OCI-LY1 (cell line): ENCODE data around the gene PAGR1.
"Not testable (repeated sequence)": the region's sequence is repeated elsewhere in the genome, so short reads cannot be mapped to it uniquely, and the experiment has no call there.

Source experiments
- H2AFZ ChIP-seq: fragments of 200-600 bp; sonication (generic), shearing (Covaris generic); 2 replicates; pipeline ENCODE4 v1.6.0; 2014; ENCODE audit warnings: antibody characterized with exemption, mild to moderate bottlenecking, low read length
- H3F3A ChIP-seq: fragments of 200-600 bp; sonication (generic), shearing (Covaris generic); 2 replicates; pipeline ENCODE4 v1.6.0; 2014; ENCODE audit warnings: mild to moderate bottlenecking, antibody characterized with exemption, low read length, moderate library complexity; ENCODE audit not compliant: insufficient read depth
- H3K27ac ChIP-seq: fragments of 200-600 bp; sonication (generic); 2 replicates; pipeline ENCODE4 v1.5.1; 2014; ENCODE audit warnings: low read length, mixed run types, mild to moderate bottlenecking, low read depth; ENCODE audit not compliant: poor library complexity, severe bottlenecking
- H3K27me3 ChIP-seq: fragments of 200-600 bp; sonication (generic); 2 replicates; pipeline ENCODE4 v1.6.0; 2014; ENCODE audit warnings: antibody characterized with exemption, mild to moderate bottlenecking, low read length, moderate library complexity; ENCODE audit not compliant: insufficient read depth
- H3K36me3 ChIP-seq: fragments of 200-600 bp; sonication (generic); 2 replicates; pipeline ENCODE4 v1.6.1; 2014; ENCODE audit warnings: mild to moderate bottlenecking, antibody characterized with exemption, low read length, moderate library complexity, mixed read lengths; ENCODE audit not compliant: insufficient read depth
- H3K4me1 ChIP-seq: fragments of 200-600 bp; sonication (generic); 2 replicates; pipeline ENCODE4 v1.5.1; 2014; ENCODE audit warnings: mild to moderate bottlenecking, low read length, moderate library complexity; ENCODE audit not compliant: insufficient read depth, severe bottlenecking
- H3K4me2 ChIP-seq: fragments of 200-600 bp; sonication (generic), shearing (Covaris generic); 2 replicates; pipeline ENCODE4 v1.6.1; 2014; ENCODE audit warnings: low read length
- H3K4me3 ChIP-seq: fragments of 200-600 bp; sonication (generic); 2 replicates; pipeline ENCODE4 v1.5.1; 2014; ENCODE audit warnings: low read length, low read depth, mild to moderate bottlenecking, mixed read lengths; ENCODE audit not compliant: poor library complexity, severe bottlenecking
- H3K79me2 ChIP-seq: fragments of 200-600 bp; shearing (Covaris generic); 2 replicates; pipeline ENCODE4 v1.6.1; 2016; ENCODE audit warnings: mixed run types, low read length, mixed read lengths; ENCODE audit not compliant: insufficient read depth
- H3K9ac ChIP-seq: fragments of 200-600 bp; sonication (generic), shearing (Covaris generic); 2 replicates; pipeline ENCODE4 v1.6.1; 2014; ENCODE audit warnings: mild to moderate bottlenecking, low read length, mixed read lengths
- H3K9me2 ChIP-seq: fragments of 200-600 bp; sonication (generic), shearing (Covaris generic); 2 replicates; pipeline ENCODE4 v1.6.1; 2014; ENCODE audit warnings: low read depth, mild to moderate bottlenecking, low read length, mixed read lengths
- H3K9me3 ChIP-seq: fragments of 200-600 bp; shearing (Covaris generic); 2 replicates; pipeline ENCODE4 v1.6.1; 2014; ENCODE audit warnings: low read length, mixed read lengths
- H4K20me1 ChIP-seq: fragments of 200-600 bp; sonication (generic), shearing (Covaris generic); 2 replicates; pipeline ENCODE4 v1.6.0; 2016; ENCODE audit warnings: mild to moderate bottlenecking, low read length; ENCODE audit not compliant: insufficient read depth
- EZH2 ChIP-seq: fragments of 200-600 bp; sonication (generic), shearing (Covaris generic); IDR thresholded peaks from 2 replicates; pipeline ENCODE4 v1.8.0; 2017; ENCODE audit warnings: borderline replicate concordance, mixed run types, mild to moderate bottlenecking, antibody characterized with exemption, low read length, moderate library complexity, mixed read lengths
- TF ChIP-seq, protein P1 (sequence below): fragments of 200-600 bp; sonication (generic), shearing (Covaris generic); IDR thresholded peaks from 2 replicates; pipeline ENCODE4 v1.5.1; 2017; ENCODE audit warnings: mild to moderate bottlenecking, antibody characterized with exemption, low read length, moderate library complexity, mixed read lengths

Gene PAGR1

DNA sequence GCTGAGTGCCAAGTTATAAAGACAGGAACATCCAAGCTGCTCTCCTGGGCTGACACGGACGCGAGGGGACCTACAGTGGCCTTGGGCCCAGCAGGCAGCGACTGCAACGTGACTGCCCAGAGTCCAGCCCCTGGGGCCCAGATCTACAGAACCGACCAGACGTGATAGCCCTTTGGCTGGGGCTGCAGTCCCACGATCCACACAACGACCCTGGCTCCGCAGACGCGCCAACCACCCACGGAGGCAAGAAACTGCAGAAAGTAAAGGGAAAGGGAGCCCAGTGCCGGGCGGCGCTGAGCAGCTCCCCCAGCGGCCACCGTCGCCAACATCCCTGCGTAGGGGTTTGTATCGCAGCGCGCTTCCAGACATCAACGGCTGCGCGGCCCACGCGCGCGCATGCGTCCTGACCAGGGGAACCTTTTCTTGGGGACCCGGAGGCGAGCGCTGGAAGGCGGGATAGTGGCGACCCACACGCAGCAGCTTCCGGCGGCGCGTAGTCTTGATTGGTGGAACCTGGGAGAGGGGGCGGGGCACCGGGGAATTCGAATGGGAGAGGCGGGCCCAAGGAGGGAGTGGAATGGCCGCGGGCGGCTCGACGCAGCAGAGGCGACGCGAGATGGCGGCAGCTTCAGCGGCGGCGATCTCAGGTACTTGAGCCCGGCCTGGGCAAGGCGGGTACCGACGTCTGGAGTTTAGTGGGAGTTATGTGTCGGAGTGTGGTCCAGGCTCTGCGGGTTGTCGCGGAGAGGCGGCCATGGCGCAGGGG, 25.6 kb upstream of the PAGR1 start, which contains the start of gene KIF22:
KIF22 (plus strand) TSS at position 569 of the 766 bp plus-strand sequence; CDS start at position 578, 9 bp downstream.
- Histone ChIP-seq H3K27me3 (no peaks in the 10 kb centered on the region), H3F3A (no peaks in the 10 kb centered on the region), H2AFZ (no peak within 1 kb of the TSS), H3K36me3 (peaks cover 37% of the 10 kb centered on the region), H3K79me2 (peaks cover 47% of the 10 kb centered on the region), H3K9me2 (no peaks in the 10 kb centered on the region), H3K9me3 (no peaks in the 10 kb centered on the region), H3K9ac (peak within 1 kb of the TSS; percentile 98), H3K4me2 (peak within 1 kb of the TSS; percentile 89), H3K4me3 (peak within 1 kb of the TSS; percentile 97), H3K27ac (peak within 1 kb of the TSS; percentile 68), H4K20me1 (no peaks in the 10 kb centered on the region), H3K4me1 (peaks cover 39% of the 10 kb centered on the region)
- no peak for TF ChIP-seq EZH2
- TF ChIP-seq, protein P1, sequence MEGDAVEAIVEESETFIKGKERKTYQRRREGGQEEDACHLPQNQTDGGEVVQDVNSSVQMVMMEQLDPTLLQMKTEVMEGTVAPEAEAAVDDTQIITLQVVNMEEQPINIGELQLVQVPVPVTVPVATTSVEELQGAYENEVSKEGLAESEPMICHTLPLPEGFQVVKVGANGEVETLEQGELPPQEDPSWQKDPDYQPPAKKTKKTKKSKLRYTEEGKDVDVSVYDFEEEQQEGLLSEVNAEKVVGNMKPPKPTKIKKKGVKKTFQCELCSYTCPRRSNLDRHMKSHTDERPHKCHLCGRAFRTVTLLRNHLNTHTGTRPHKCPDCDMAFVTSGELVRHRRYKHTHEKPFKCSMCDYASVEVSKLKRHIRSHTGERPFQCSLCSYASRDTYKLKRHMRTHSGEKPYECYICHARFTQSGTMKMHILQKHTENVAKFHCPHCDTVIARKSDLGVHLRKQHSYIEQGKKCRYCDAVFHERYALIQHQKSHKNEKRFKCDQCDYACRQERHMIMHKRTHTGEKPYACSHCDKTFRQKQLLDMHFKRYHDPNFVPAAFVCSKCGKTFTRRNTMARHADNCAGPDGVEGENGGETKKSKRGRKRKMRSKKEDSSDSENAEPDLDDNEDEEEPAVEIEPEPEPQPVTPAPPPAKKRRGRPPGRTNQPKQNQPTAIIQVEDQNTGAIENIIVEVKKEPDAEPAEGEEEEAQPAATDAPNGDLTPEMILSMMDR = peak; percentile 77

DNA sequence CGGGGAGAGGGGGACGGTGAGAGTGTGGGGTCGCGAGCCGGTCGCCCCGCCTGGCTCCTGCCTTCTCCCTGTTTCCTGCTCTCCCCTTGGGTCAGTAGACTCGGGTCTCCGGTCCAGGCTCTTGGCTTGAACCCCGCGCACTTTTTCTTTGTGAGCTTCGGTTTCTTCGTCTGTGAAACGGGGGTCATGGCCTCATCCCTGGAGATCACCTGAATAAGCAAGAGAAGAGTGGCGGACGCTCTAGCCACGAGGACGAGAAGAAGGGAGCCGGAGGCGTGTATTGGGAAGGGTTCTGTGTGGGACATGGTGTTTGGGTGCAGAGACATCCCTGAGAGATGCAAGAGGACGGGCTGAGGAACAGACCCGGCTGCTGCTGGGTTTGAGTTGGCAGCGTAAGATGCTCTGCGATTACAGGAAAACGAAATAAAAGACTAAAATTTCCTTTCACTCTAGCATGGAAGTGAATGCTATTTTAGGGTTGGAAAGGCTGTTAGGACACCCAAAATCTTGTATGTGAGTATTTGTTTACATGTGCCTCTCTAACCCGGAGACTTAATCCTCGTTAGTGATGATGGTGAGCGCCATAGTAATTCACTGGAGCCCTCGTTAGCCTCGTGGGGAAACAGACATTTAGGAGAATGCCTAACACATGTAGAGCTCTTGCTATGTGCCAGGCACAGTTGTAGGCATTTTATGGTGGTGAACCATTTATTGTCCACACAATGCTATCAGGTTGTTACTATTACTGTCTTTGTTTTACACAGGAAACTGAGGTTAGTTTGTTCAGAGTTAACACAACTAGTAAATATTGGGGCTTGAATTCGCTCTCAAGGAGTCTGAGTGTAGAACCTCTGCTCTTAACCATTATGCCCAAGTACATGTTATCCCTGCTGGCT, 24.8 kb upstream of the PAGR1 start:
- H3K4me2 ChIP-seq = peak overlapping the region; percentile 89
- H3K4me1 ChIP-seq = peaks cover 35% of the 10 kb centered on the region
- H3F3A ChIP-seq = no peaks in the 10 kb centered on the region
- H4K20me1 ChIP-seq = no peaks in the 10 kb centered on the region
- H3K79me2 ChIP-seq = peaks cover 51% of the 10 kb centered on the region
- H3K9me2 ChIP-seq = no peaks in the 10 kb centered on the region
- TF ChIP-seq, protein P1 = no peak
- no peak for TF ChIP-seq EZH2
- peak overlapping the region; percentile 40 for H3K27ac ChIP-seq
- H3K36me3 ChIP-seq = peaks cover 45% of the 10 kb centered on the region
- peak overlapping the region; percentile 97 for H3K4me3 ChIP-seq
- H2AFZ ChIP-seq = no peak overlapping the region
- H3K9me3 ChIP-seq = no peaks in the 10 kb centered on the region
- H3K27me3 ChIP-seq = no peaks in the 10 kb centered on the region
- peak overlapping the region; percentile 98 for H3K9ac ChIP-seq

DNA sequence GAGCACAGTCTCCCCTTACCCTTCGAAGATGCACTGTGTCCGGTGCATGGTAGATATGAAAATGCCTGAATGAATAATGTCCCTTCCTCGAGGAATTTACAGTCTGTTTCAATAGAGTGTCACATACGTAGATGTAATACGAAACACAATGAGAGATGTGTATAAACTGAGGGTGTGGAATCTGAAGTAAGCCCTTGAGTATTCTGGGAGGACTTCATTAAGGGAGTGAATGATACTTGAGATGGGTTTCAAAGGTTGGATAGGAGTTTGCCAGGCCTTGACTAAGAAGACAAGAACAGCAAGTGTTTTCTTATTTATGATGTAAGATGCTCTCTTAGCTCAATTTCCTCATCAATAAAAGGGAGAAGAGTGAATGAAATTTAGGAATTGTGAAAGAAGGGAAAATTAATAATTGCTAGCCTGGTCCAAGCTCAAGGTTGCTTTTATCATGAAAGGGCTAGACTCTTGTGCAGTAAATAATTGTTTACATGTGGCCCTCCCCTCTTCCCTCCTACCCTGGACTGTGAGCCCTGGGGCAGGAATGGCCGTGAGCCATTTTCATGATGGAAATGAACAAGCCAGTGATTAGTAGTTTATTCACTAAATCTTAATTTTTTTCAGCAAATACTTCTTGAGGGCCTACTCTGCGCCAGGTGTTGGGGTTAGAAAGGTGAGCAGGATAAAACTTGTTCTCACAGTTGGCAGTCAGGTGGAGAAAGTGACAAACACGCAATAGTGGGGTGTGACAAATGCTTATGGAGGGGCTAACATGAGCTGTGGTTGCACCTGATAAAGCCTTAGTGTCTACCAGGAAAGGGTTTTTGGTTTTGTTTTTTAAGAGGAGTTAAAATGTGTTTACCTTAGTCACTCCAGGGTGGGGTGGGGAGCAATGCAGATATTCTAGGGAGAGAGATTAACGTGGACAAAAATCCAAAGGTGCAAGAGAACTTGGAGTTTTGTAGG, 23.8 kb upstream of the PAGR1 start:
- TF ChIP-seq EZH2 = no peak
- TF ChIP-seq, protein P1 = no peak
- Histone ChIP-seq H3K36me3 (peaks cover 54% of the 10 kb centered on the region), H3K9me3 (no peaks in the 10 kb centered on the region), H4K20me1 (no peaks in the 10 kb centered on the region), H3K4me3 (peak overlapping the region; percentile 97), H3F3A (no peaks in the 10 kb centered on the region), H3K9ac (peak overlapping the region; percentile 98), H3K79me2 (peaks cover 51% of the 10 kb centered on the region), H3K9me2 (no peaks in the 10 kb centered on the region), H2AFZ (no peak overlapping the region), H3K27me3 (no peaks in the 10 kb centered on the region), H3K27ac (peak overlapping the region; percentile 40), H3K4me1 (peaks cover 35% of the 10 kb centered on the region), H3K4me2 (peak overlapping the region; percentile 89)

DNA sequence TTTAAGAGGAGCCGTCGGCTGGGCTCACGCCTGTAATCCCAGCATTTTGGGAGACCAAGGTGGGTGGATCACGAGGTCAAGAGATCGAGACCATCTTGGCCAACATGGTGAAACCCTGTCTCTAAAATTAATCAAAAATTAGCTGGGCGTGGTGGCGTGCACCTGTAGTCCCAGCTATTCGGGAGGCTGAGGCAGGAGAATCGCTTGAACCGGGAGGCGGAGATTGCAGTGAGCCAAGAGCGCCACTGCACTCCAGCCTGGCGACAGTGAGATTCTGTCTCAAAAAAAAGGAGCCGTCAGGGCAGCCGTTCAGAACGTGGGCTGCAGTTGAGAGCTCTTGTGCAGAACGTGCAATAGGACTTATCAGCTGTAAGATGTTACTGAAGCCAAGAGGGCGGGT, 22.8 kb upstream of the PAGR1 start:
- peak overlapping the region; percentile 89; the same call in 1 of the 2 replicates for H3K4me2 ChIP-seq
- peaks cover 65% of the 10 kb centered on the region for H3K36me3 ChIP-seq
- not testable (repeated sequence) for H2AFZ ChIP-seq

More for the DNA sequence above, 22.8 kb upstream of the PAGR1 start:
- not testable (repeated sequence) for H3K27ac ChIP-seq, H4K20me1 ChIP-seq, H3K4me3 ChIP-seq, H3K27me3 ChIP-seq, H3K9me2 ChIP-seq, H3K9ac ChIP-seq, H3K9me3 ChIP-seq, H3F3A ChIP-seq
- H3K4me1 ChIP-seq = peaks cover 35% of the 10 kb centered on the region
- peaks cover 51% of the 10 kb centered on the region for H3K79me2 ChIP-seq
